Vagina (tissue), 2 donors: ENCODE measurements around the gene ANO6.

Experiments used
- POLR2A ChIP-seq, 2 donors: fragments of 450-650 bp; IDR thresholded peaks; one replicate each; pipeline ENCODE4 v1.6.1; 2017; ENCODE audit warnings: antibody characterized with exemption in 2 of 2, mild to moderate bottlenecking in 2 of 2, moderate library complexity in 2 of 2
- TF ChIP-seq, protein P1 (sequence below), 3 experiments: fragments of 450-650 bp in 2 of 3; fragments of 200-600 bp in 1 of 3; sonication (generic) in 1 of 3; IDR thresholded peaks; one replicate each; pipeline ENCODE4 v1.5.1; 2017 to 2019; ENCODE audit warnings: antibody characterized with exemption in 3 of 3, mild to moderate bottlenecking in 2 of 3, moderate library complexity in 2 of 3

- TF ChIP-seq POLR2A (IDR thresholded peaks at IDR 0.05) = no peak
- TF ChIP-seq, protein P1, sequence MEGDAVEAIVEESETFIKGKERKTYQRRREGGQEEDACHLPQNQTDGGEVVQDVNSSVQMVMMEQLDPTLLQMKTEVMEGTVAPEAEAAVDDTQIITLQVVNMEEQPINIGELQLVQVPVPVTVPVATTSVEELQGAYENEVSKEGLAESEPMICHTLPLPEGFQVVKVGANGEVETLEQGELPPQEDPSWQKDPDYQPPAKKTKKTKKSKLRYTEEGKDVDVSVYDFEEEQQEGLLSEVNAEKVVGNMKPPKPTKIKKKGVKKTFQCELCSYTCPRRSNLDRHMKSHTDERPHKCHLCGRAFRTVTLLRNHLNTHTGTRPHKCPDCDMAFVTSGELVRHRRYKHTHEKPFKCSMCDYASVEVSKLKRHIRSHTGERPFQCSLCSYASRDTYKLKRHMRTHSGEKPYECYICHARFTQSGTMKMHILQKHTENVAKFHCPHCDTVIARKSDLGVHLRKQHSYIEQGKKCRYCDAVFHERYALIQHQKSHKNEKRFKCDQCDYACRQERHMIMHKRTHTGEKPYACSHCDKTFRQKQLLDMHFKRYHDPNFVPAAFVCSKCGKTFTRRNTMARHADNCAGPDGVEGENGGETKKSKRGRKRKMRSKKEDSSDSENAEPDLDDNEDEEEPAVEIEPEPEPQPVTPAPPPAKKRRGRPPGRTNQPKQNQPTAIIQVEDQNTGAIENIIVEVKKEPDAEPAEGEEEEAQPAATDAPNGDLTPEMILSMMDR (IDR thresholded peaks at IDR 0.05) = no peak
These were observed 45.0 kb downstream of the ANO6 start for GRCh38 chr12:45260854-45261253.
